Ecto neural progenitor cell (in vitro differentiated cells): ENCODE results near the gene MYMX.

ENCODE experiments used
- DNase-seq: peaks from one replicate; pipeline ENCODE4 v3.0.0-alpha.2; 2018; ENCODE audit warnings: low spot score

MYMX gene

DNA sequence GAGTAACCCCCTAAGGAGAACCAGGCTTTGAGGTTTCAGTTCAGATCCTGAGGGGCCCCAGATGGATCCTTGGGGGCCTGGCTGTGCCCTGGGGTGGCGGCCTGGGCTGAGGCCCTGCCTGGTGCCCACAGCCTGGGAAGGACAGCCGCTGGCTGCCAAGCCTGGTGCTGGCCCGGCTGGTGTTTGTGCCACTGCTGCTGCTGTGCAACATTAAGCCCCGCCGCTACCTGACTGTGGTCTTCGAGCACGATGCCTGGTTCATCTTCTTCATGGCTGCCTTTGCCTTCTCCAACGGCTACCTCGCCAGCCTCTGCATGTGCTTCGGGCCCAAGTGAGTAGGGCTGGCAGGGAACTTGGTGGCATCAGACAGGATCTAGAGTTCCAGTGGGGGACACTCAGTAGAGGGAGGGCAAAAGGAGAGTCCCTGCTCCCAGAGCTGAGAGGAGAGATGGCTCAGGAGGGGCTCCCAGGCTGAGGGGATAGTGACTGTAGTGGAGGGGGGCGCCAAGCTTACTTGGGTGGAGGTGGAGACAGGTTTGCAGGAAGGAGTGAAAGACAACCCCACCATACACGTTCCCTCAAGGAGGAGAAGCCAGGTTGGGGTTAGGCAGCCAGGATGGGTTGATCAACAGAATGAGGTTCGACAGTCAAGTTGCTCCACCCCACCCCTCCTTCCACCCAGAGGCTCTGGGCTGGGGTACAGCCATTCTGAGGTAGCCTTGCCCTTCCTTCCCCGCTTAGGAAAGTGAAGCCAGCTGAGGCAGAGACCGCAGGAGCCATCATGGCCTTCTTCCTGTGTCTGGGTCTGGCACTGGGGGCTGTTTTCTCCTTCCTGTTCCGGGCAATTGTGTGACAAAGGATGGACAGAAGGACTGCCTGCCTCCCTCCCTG, 16.2 kb downstream of the MYMX start:
- DNase-seq, result no peak

DNA sequence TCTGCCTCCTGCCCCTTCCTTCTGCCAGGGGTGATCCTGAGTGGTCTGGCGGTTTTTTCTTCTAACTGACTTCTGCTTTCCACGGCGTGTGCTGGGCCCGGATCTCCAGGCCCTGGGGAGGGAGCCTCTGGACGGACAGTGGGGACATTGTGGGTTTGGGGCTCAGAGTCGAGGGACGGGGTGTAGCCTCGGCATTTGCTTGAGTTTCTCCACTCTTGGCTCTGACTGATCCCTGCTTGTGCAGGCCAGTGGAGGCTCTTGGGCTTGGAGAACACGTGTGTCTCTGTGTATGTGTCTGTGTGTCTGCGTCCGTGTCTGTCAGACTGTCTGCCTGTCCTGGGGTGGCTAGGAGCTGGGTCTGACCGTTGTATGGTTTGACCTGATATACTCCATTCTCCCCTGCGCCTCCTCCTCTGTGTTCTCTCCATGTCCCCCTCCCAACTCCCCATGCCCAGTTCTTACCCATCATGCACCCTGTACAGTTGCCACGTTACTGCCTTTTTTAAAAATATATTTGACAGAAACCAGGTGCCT, 16.9 kb downstream of the MYMX start:
- DNase-seq, result no peak

DNA sequence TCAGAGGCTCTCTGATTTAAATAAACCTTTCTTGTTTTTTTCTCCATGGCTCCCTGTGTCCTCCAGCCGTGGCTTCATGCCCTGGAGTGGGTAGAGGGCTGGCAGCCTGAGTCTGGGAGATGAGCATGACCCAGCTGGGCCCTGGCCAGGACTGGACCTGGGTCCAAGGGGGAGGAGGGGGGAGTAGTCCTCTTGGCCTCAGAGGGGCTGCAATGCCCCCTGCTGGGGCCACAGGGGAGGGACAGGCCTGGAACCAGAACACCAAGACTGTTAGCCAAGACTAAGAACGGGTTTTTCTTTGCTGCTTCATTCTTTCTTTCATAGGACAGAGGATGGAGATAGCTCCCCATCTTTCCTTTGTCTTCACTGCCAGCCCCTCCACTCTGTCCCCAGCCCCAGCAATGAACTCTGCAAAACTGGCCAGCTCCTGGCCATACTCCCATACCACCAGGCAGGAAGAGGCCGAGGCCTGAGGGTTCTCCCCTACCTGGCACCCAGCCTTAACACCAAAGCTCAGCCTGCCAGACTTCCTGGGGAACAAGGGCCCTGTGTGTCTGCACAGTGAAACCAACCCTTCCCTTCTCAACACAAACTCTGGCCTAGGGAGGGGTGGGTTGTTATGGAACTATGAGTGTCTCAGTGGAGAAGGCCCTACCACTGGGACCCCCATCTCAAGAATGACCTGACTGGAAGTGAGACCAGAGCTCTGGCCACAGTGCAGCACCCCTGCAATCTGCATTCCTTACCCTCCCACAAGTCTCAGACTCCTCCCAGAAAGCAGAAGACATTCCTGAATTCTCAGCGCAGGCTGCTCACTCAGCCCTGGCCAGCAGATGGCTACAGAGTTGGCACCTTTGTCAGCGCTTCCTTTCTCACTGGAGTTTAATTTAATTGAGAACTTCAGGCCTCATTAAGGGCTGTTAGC, 17.6 kb downstream of the MYMX start:
- DNase-seq, result no peak

DNA sequence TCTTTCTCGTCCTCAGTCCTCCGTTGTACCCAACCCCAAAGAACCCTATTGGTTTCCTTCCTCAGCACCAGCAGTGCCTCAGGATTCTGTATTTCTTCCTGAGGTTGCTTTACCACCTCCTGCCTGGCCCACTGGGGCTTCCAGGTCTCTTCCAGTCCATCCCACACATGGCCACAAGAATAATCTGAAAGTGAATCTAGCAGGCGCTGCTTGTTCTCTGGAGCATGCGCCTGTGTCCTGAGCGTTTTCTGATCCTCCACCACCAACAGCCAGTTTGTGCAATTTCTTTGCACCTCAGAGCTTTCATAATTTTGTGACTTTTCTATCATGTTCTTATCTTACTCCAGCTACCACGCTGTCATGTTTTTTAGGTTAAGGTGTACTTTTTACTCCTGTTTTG, 18.5 kb downstream of the MYMX start:
- no peak for DNase-seq

DNA sequence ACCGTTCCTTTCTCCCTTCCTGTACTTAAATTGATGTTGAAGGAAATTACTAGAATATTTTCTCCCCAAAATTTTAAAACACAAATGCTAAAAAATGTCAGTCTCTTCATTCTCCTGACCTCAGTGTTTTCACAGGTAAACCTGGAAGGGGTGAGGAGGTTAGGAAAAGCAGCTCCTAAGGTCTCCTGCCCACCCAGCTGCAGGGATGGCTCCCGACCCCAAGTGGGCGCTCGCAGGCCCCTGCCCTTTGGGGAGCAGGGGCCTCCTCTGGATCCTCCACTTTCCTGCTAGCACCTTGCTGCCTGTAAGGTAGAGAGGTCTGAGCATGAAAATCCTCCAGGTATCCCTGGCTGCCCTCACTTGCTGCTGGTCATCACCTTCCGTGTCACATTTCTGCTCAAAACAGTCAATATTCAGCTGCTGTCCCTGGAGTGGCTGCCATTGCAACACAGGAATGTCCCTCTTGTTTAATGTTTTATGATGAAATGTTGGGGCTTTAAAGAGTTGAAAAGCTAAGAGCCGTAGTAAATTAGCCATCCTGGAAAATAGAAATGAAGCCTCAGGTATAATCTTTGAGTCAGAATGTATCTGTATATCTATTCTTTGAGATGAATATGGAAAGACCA, 19.3 kb downstream of the MYMX start:
- DNase-seq, result no peak

DNA sequence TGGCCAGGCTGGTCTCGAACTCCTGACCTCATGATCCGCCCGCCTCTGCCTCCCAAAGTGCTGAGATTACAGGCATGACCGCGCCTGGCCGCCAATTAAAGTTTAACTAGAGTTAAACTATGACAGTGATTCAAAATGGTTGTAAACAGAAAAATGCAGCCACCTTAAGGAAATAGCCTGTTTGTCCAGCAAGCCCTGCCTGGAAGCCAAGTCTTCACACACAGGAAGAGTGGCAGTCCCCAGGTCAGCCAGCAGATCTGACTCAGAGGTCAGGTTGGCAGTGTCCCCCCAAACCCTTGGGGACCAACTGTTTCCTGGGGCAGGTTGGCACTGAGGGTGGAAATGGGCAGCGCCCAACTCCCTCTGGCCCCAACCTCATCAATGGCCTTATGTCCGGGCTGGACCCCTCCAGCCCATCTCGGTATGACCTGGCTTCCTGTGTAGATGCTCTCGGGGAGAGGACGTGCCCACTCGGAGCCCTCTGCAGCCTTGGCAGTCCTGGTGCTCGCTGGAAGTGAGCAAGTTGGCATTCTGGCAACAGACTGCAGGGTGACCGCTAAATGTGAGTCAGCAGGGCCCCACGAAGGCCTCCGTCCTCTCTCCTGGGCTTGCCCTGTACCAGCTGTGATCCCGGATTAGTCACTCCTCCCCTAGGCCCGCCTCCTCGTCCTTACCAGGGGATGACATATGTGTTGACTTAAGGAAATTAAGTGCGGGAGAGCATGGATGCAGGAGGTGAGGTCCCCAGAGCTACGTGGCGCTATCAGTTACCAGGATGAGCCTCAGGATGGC, 20.5 kb downstream of the MYMX start:
- peak; percentile 70 for DNase-seq

DNA sequence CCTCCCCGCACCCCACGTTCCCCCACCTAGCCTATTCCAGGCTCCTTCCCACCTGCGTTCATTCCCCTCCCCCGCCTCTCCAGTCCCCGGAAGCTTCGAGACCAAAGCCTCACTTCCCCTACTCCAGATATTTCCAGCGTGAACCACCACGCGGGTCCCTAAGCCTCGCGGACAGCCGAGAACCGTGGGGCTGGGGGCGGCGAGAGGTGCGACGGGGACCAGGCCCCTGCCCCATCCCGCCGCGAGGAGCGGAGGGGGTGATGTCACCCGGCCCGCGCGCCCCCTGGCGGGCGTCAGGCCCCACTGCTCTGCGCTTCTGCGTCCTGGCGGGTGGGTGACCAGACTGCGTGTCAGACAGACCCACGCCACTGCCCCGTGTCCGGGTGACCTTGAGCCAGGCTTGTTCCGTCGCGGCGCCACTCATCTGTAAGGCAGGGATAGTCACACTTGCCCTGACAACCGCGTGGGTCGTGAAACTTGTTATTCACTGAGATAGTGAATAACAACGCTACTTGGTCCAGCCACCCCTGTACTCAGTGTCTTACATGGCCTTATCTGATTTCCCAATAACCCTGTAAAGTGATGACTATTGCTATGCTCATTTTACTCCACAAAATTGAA, 21.2 kb downstream of the MYMX start:
- peak; percentile 89 for DNase-seq

DNA sequence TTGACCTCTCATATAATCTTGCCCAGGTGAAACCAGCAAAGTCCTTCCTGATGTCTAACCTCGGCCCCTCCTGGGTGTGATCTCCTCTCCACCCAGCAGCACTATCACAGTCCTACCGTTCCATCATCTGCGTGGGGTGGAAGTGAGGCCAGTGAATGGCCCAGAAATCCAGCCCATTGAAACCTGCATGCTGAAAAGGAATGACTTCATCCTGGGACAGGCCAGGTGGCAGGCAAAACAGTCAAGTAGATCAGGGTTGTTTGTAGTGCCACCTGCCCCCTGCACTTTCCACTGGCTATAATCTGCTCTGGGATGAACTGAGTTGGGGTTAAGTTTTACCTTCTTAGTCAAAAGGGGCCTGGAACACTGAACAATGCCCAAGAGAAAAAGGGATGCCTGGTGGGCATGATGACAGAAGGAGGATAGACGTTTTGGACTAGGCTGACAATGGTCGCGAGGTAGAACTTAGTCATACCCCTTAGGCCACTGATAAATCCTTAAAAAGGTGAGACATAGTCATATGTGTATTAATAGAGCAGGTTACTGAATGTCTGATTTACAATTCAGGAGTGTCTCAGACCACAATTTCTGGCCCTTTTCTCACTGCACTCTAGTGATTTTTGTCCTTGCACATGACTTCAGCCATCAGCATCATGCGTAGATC, 22.1 kb downstream of the MYMX start:
- no peak for DNase-seq

DNA sequence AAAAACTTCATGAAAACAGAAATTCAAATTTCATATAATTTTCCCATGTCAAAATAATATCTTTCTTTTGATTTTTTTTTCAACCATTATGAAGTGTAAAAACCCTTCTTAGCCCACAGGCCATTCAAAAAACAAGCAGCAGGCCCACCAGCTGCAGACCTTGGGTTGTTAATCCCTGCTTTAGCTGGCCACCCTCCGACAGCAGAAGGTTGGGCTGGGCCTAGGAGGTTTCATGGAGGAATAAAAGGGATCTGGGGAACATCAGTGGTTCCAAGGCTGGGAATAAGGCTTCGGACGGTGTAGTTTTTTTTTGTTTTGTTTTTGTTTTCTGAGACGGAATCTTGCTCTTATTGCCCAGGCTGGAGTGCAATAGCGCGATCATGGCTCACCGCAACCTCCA, 26.6 kb downstream of the MYMX start:
- no peak for DNase-seq

DNA sequence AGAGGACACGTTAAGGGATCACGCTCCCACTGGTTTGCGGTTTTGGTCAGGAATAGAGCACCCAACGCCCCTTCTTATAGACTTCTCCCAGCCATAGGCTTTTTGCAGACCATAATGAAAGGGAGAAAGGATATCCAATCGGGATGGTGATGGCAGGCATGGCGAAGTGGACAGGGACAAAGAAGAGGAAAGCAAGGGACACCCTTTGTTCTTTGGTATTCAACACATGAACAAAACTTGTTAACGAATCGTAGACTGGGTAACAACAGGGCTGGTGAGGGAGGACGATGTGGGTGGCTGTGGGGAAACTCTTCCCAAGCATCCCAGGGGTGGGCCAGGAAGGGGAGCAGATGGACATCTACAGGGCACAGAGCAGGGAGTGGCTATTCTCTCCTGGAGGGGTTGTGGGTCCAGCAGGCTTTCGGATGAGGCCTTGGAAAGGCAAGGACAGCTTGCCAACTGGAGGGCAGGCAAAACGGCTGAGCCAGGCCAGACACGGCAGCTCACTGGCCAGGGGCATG, 28.7 kb downstream of the MYMX start:
- DNase-seq, result no peak

DNA sequence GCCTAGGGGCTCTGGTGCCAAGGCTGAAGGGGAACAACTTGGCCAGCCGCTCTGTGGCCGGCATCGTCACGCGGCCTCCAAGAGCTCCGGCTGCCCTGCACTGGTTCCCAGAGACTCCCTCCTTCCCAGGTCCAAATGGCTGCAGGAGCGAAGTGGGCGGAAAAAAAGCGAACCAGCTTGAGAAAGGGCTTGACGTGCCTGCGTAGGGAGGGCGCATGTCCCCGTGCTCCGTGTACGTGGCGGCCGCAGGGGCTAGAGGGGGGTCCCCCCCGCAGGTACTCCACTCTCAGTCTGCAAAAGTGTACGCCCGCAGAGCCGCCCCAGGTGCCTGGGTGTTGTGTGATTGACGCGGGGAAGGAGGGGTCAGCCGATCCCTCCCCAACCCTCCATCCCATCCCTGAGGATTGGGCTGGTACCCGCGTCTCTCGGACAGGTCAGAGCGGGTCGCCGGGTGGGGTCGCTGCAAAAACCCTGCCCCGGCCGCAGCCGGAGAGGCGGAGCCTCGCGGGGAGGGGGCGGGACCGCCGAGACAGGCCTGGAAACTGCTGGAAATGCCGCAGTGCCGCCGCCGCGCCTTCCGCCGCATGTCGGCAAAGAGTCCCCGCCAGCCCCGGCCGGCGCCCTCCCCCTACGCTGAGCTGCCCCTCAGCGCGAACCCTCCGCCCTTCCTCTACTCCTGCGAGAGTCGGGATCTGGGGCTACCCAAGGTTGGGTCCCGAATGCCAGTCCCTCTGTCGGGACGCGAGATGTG, 29.4 kb downstream of the MYMX start:
- DNase-seq, result peak; percentile 97

DNA sequence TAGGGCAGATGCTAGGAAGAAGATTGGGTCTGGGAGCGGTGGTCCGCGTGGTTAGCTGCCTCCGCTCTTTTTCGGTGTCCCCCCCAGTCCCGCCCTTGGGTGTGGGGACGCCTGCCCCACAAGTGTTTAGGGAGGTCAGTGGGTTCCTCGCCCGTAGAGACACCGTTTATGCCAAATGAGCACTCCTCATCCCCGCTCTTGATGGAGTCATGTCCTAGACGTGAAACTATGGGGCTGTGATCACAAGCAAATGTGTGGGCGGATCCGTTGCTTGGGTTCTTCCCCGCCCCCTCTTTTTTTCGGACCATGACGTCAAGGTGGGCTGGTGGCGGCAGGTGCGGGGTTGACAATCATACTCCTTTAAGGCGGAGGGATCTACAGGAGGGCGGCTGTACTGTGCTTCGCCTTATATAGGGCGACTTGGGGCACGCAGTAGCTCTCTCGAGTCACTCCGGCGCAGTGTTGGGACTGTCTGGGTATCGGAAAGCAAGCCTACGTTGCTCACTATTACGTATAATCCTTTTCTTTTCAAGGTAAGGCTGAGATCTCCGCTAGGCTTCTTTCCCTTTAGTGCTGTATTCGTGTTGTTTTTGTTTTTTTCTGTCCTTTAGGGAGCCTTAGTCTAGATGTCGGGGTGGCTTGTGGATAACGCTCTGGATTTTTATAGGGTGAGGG, 30.1 kb downstream of the MYMX start, which contains the start of gene HSP90AB1:
HSP90AB1 (plus strand) TSS at position 439 of the 675 bp plus-strand sequence. CDS start 1,529 bp downstream, outside the sequence.
- DNase-seq, result peak; percentile 94

DNA sequence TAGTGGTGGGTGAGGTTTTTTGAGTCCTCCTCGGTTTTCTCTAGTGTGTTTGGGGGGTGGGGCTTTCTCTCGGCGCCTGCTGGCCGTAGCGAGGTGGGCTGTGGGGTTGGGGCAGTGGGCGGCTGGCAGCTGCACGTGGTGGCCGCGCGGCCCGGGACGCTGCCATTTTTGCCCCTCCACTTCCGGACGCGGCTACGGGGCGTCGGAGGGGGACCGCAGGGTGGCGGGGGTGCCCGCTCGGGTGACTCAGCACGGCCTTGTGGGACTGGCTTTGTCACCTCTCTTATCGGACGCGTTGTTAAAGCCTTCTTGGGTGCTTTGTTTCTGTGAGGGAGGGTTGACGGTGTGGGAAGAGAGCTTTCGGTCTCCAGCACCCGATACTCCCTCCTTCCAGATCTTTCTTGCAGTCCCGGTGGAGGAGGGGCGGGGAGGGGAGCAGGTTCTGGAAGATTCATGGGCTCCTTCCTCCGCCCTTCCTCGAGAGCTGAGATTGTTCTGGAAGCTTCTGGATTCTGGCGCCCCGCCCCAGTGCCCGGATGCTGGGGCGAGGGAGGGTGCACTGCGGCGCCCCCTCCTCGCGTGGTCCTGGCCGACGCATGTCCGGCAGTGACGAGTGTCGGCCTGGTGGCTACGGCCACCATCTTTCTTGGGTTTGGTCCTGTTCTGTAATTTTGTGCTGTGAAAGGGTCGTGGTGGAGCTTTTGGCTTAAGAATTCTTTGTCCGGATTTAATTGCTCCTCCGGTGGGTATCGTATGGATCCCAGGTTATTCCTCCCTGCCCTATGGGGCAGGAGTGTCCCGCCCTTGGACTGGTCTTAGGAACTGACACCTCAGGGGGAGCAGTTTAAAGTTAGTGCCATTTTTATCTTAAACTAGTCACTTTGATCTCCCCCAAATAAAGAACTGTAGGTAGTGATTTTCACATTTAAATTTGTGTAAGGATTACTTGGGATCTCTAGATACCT, 30.9 kb downstream of the MYMX start:
- DNase-seq, result no peak

DNA sequence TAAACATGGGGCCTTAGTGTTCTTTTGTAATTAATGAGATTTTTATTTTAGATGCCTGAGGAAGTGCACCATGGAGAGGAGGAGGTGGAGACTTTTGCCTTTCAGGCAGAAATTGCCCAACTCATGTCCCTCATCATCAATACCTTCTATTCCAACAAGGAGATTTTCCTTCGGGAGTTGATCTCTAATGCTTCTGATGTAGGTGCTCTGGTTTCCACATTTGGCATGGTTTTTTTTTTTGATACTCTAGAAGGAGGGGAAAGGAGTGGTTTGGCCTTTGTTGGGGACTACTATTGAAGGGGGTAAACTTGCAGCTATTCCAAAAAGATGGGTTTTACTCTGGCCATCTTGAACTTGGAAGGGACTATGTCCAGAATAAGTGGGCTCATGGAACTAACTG, 31.9 kb downstream of the MYMX start:
- DNase-seq, result no peak

DNA sequence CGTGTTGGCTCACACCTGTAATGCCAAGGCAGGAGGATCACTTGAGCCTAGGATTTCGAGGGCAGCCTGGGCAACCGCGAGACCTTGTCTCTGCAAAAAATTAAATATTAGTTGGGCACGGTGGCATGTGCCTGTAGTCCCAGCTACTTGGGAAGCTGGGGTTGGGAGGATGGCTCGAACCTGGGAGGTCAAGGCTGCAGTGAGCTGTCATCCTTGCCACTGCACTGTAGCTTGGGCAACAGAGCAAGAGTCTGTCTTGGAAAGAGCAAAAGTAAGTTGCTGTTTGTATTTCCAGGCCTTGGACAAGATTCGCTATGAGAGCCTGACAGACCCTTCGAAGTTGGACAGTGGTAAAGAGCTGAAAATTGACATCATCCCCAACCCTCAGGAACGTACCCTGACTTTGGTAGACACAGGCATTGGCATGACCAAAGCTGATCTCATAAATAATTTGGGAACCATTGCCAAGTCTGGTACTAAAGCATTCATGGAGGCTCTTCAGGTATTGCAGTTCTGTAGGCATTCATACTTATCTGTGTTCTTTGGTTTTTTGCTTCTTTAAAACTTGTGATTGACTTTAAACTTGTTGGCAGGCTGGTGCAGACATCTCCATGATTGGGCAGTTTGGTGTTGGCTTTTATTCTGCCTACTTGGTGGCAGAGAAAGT, 32.5 kb downstream of the MYMX start:
- no peak for DNase-seq

DNA sequence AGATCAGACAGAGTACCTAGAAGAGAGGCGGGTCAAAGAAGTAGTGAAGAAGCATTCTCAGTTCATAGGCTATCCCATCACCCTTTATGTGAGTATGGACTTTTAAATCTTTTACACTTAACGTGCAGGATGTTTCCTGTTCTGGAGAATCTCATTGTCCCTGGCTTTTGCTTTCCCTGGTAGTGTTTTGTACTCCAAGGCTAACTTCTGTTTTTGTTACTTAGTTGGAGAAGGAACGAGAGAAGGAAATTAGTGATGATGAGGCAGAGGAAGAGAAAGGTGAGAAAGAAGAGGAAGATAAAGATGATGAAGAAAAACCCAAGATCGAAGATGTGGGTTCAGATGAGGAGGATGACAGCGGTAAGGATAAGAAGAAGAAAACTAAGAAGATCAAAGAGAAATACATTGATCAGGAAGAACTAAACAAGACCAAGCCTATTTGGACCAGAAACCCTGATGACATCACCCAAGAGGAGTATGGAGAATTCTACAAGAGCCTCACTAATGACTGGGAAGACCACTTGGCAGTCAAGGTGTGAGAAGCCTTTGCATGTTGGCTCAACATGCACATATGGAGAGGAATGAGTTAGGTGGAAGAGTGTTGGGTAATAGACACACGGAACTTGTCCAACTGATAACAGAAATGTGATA, 33.5 kb downstream of the MYMX start:
- DNase-seq, result no peak
